CD14-positive monocyte (primary cell): ENCODE data around the gene TTC28. TPM values are rescaled to one million over a fixed set of nuclear protein-coding genes. Genes with fewer than 3 reads are reported as not detected.
A peak's percentile ranks its signal among the peaks of the same experiment; 100 is the strongest.

Experiments
- DNase-seq, 3 donors: peaks; one replicate each; pipeline ENCODE4 v3.0.0-alpha.2; 2011 to 2022
- H2AFZ ChIP-seq: 2 replicates; pipeline ENCODE4 v1.6.0; 2012; ENCODE audit warnings: mild to moderate bottlenecking, low read depth, low read length, inconsistent platforms; ENCODE audit not compliant: insufficient read depth, poor library complexity, severe bottlenecking
- H3K27ac ChIP-seq, 2 donors: 1 replicate in 1 of 2; 2 replicates in 1 of 2; pipeline ENCODE4 v1.5.1; 2012 to 2013; ENCODE audit warnings: low read length in 2 of 2, control low read depth in 1 of 2, inconsistent platforms in 1 of 2, low read depth in 1 of 2, mild to moderate bottlenecking in 1 of 2
- H3K27me3 ChIP-seq, 2 donors: one replicate each; pipeline versions ENCODE4 v1.6.0 to v1.6.1; 2011 to 2013; ENCODE audit warnings: low read length in 2 of 2; ENCODE audit not compliant: control insufficient read depth in 2 of 2, insufficient read depth in 2 of 2
- H3K36me3 ChIP-seq, 2 donors: replicated peaks in 1 of 2; 1 replicate in 1 of 2; 2 replicates in 1 of 2; pipeline versions ENCODE4 v1.5.1 to v1.6.1; 2012 to 2013; ENCODE audit warnings: low read length in 2 of 2, control low read depth in 1 of 2, inconsistent platforms in 1 of 2, mild to moderate bottlenecking in 1 of 2; ENCODE audit not compliant: insufficient read depth in 2 of 2, control insufficient read depth in 1 of 2
- H3K4me1 ChIP-seq, 2 donors: 1 replicate in 1 of 2; 2 replicates in 1 of 2; pipeline versions ENCODE4 v1.5.1 to v1.6.1; 2012 to 2013; ENCODE audit warnings: low read length in 2 of 2, control low read depth in 1 of 2, inconsistent platforms in 1 of 2, mild to moderate bottlenecking in 1 of 2, moderate library complexity in 1 of 2; ENCODE audit not compliant: insufficient read depth in 2 of 2, control insufficient read depth in 1 of 2
- H3K4me2 ChIP-seq: replicated peaks from 2 replicates; pipeline ENCODE3; 2012; ENCODE audit warnings: low read length, moderate library complexity, mild to moderate bottlenecking; ENCODE audit not compliant: poor library complexity, severe bottlenecking; ENCODE audit errors: extremely low read depth
- H3K4me3 ChIP-seq, 3 experiments: fragments of 200-600 bp in 1 of 3; sonication (generic) in 1 of 3; replicated peaks in 1 of 3; 1 replicate in 2 of 3; 2 replicates in 1 of 3; pipeline ENCODE4 v1.5.1; 2011 to 2013; ENCODE audit warnings: low read length in 3 of 3, mild to moderate bottlenecking in 3 of 3, control low read depth in 2 of 3, low read depth in 2 of 3, inconsistent platforms in 1 of 3, moderate library complexity in 1 of 3
- H3K79me2 ChIP-seq: 2 replicates; pipeline ENCODE4 v1.6.0; 2012; ENCODE audit warnings: mild to moderate bottlenecking, control low read depth, inconsistent platforms, low read length, moderate library complexity; ENCODE audit not compliant: insufficient read depth
- H3K9ac ChIP-seq: 2 replicates; pipeline ENCODE4 v1.6.0; 2017; ENCODE audit warnings: low read length, mild to moderate bottlenecking; ENCODE audit not compliant: insufficient read depth, poor library complexity, severe bottlenecking
- H3K9me3 ChIP-seq, 2 donors: replicated peaks in 1 of 2; 1 replicate in 1 of 2; 2 replicates in 1 of 2; pipeline versions ENCODE4 v1.5.1 to v1.6.1; 2012 to 2013; ENCODE audit warnings: low read length in 2 of 2, control low read depth in 1 of 2; ENCODE audit not compliant: control insufficient read depth in 1 of 2, insufficient read depth in 1 of 2
- H4K20me1 ChIP-seq: 2 replicates; pipeline ENCODE4 v1.6.0; 2012; ENCODE audit warnings: mild to moderate bottlenecking, low read length, control low read depth, moderate library complexity; ENCODE audit not compliant: insufficient read depth
- H3K27ac Mint-ChIP-seq, 7 donors: one replicate each; pipeline ENCODE4 v1.8.0; 2020; ENCODE audit warnings: mild to moderate bottlenecking in 7 of 7, mixed read lengths in 7 of 7, moderate library complexity in 6 of 7, inconsistent platforms in 2 of 7
- H3K27me3 Mint-ChIP-seq, 3 donors: one replicate each; pipeline ENCODE4 v1.8.0; 2021 to 2022; ENCODE audit warnings: low read depth in 3 of 3, mild to moderate bottlenecking in 3 of 3, mixed read lengths in 3 of 3, moderate library complexity in 3 of 3, inconsistent platforms in 1 of 3
- H3K36me3 Mint-ChIP-seq, 2 donors: one replicate each; pipeline ENCODE4 v1.8.0; 2020; ENCODE audit warnings: mixed read lengths in 2 of 2, inconsistent platforms in 1 of 2, mild to moderate bottlenecking in 1 of 2
- H3K4me1 Mint-ChIP-seq: one replicate; pipeline ENCODE4 v1.8.0; 2020; ENCODE audit warnings: mild to moderate bottlenecking, mixed read lengths
- H3K4me3 Mint-ChIP-seq, 2 donors: one replicate each; pipeline ENCODE4 v1.8.0; 2020; ENCODE audit warnings: mild to moderate bottlenecking in 2 of 2, mixed read lengths in 2 of 2, moderate library complexity in 1 of 2
- H3K9me3 Mint-ChIP-seq, 7 donors: one replicate each; pipeline ENCODE4 v1.8.0; 2020 to 2022; ENCODE audit warnings: mixed read lengths in 7 of 7, mild to moderate bottlenecking in 6 of 7, moderate library complexity in 6 of 7, inconsistent platforms in 2 of 7
- CTCF ChIP-seq: fragments of 200-600 bp; IDR thresholded peaks from one replicate; pipeline ENCODE4 v1.8.0; 2022; ENCODE audit warnings: antibody characterized with exemption, mild to moderate bottlenecking
- WGBS: methylation state at CpG from one replicate; pipeline ENCODE4 v1.1.5; 2013; ENCODE audit warnings: missing lambda C conversion rate; ENCODE audit not compliant: insufficient coverage; 5-methylcytosine and 5-hydroxymethylcytosine counted together
- intact Hi-C, 2 donors: fragments of 100-400 bp; cut with micrococcal nuclease; formaldehyde crosslinking; loops; one replicate each; pipeline versions ENCODE4 v1.15.0 to v1.15.1; 2023
- polyA plus RNA-seq, 3 donors: library from polyadenylated mRNA; depleted of rRNA in 1 of 3; unstranded in 2 of 3; stranded (reverse) in 1 of 3; fragments of 300-500 nt in 2 of 3; fragments of >200 nt in 1 of 3; fragmentation: Illumina TruSeq in 2 of 3; gene quantifications; 1 replicate in 2 of 3; 2 replicates in 1 of 3; pipeline ENCODE4 v1.2.3, GENCODE V29; 2012 to 2021

Gene TTC28
- polyA plus RNA-seq, 3 donors: 0.24 to 0.61 TPM; not detected in 1

GRCh38 chr22:27973846-27974245, 705.8 kb downstream of the TTC28 start:
- Histone ChIP-seq H3K4me2 (no peak overlapping the region), H3K79me2 (no peaks in the 10 kb centered on the region), H3K27ac (no peak overlapping the region), H3K36me3 (no peaks in the 10 kb centered on the region), H3K9ac (no peak overlapping the region), H3K4me3 (no peak overlapping the region), H2AFZ (no peak overlapping the region), H4K20me1 (no peaks in the 10 kb centered on the region), H3K4me1 (no peaks in the 10 kb centered on the region), H3K9me3 (no peaks in the 10 kb centered on the region), H3K27me3 (no peaks in the 10 kb centered on the region)
- Mint-ChIP-seq H3K27me3 (peaks cover 0 to 3% (median 0%) of the 10 kb centered on the region in 3 donors), H3K36me3 (peaks cover 2 to 8% of the 10 kb centered on the region in 2 donors), H3K4me3 (no peak overlapping the region), H3K27ac (no peak overlapping the region), H3K4me1 (no peaks in the 10 kb centered on the region), H3K9me3 (peaks cover 0 to 4% (median 2%) of the 10 kb centered on the region in 7 donors)
- no peak for DNase-seq
- no peak for TF ChIP-seq CTCF
- WGBS: 100% methylated on average over 1 of the region's 1 CpG
- intact Hi-C loops: no loop called here

DNA sequence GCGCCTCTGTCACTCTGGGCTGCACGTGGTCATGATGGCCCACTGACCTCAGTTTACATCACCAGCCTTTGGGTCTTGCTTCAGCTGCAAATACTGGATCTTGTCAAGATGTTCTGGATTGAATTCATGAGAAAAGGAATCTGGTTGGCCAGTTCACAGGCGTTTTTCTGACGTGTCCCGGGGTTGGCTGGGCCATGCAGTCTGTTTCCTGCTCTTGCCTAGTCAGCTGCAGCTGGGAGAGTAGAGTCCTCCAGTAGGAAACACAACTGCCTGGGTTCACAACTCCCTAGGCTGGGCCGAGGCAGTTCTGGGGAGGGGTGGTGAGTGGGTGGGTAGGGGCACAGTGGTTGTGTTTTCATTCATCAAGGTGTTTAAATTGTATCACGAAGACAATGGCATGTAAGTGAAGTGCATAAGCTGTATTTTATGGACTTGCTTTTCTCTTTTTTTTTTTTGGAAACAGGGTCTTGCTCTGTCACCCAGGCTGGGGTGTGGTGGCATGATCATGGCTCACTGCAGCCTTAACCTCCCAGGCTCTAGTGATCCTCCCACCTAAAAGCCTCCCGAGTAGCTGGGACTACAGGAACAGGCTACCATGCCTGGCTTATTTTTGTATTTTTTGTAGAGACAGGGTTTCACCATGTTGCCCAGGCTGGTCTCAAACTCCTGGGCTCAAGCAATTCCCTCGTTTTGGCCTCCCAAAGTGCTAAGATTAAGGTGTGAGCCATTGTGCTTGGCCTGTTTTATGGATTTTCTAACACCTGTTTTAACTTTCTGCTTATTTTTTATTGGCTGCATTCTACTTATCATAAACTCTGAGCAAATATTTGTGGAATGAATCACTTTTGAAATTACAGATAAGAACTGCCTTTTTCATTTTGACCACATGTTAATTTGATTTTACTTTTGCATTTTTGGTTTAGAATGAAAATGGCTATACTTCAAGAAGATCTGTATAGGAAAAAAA, 706.6 kb downstream of the TTC28 start:
- Histone ChIP-seq H3K4me2 (no peak overlapping the region), H4K20me1 (no peaks in the 10 kb centered on the region), H3K4me1 (no peaks in the 10 kb centered on the region), H3K79me2 (no peaks in the 10 kb centered on the region), H3K9ac (no peak overlapping the region), H2AFZ (no peak overlapping the region), H3K27me3 (no peaks in the 10 kb centered on the region), H3K27ac (no peak overlapping the region), H3K4me3 (no peak overlapping the region), H3K36me3 (no peaks in the 10 kb centered on the region), H3K9me3 (no peaks in the 10 kb centered on the region)
- 92% methylated on average over 7 of the region's 9 CpGs for WGBS
- Mint-ChIP-seq H3K9me3 (peaks cover 0 to 4% (median 2%) of the 10 kb centered on the region in 7 donors), H3K4me1 (no peaks in the 10 kb centered on the region), H3K4me3 (no peak overlapping the region), H3K36me3 (peaks cover 2 to 8% of the 10 kb centered on the region in 2 donors), H3K27me3 (peaks cover 0 to 3% (median 0%) of the 10 kb centered on the region in 3 donors), H3K27ac (peak overlapping the region in 1 of 7 donors; percentile 26)
- intact Hi-C loops: no loop called here
- no peak for DNase-seq
- no peak for TF ChIP-seq CTCF
